NCI-H2196 (cell line): ENCODE measurements around the gene MYO10.
"Not testable (repeated sequence)": the region's sequence is repeated elsewhere in the genome, so short reads cannot be mapped to it uniquely, and the experiment has no call there.

Source experiments
- DNase-seq: peaks from one replicate; lab custom pipeline; 2025; ENCODE audit not compliant: unreplicated experiment; lab: John Stamatoyannopoulos, UW

MYO10 gene

GRCh38 chr5:16866273-16866672 lies 69.8 kb downstream of the MYO10 start:
- DNase-seq, result no peak

GRCh38 chr5:16865151-16865550 lies 70.9 kb downstream of the MYO10 start:
- DNase-seq, result no peak

- no peak for DNase-seq
These were observed 71.4 kb downstream of the MYO10 start for GRCh38 chr5:16864631-16865131.

GRCh38 chr5:16863469-16863946 lies 72.6 kb downstream of the MYO10 start:
- DNase-seq, result no peak

- no peak for DNase-seq
These were observed 73.3 kb downstream of the MYO10 start for GRCh38 chr5:16862777-16863176.

GRCh38 chr5:16859346-16859745 lies 76.7 kb downstream of the MYO10 start:
- DNase-seq, result no peak

GRCh38 chr5:16858151-16858550 lies 77.9 kb downstream of the MYO10 start:
- no peak for DNase-seq

GRCh38 chr5:16857635-16858034 lies 78.5 kb downstream of the MYO10 start:
- no peak for DNase-seq

GRCh38 chr5:16856531-16856930 lies 79.6 kb downstream of the MYO10 start:
- no peak for DNase-seq

GRCh38 chr5:16855898-16856297 lies 80.2 kb downstream of the MYO10 start:
- no peak for DNase-seq

- no peak for DNase-seq
These were observed 80.6 kb downstream of the MYO10 start for GRCh38 chr5:16855485-16855884.

GRCh38 chr5:16854351-16854750 lies 81.7 kb downstream of the MYO10 start:
- DNase-seq, result no peak

GRCh38 chr5:16853518-16853917 lies 82.6 kb downstream of the MYO10 start:
- no peak for DNase-seq

- DNase-seq, result no peak
These were observed 83.7 kb downstream of the MYO10 start for GRCh38 chr5:16852251-16853005.

- DNase-seq, result no peak
These were observed 86.3 kb downstream of the MYO10 start for GRCh38 chr5:16849775-16850174.

- no peak for DNase-seq
These were observed 86.9 kb downstream of the MYO10 start for GRCh38 chr5:16849181-16849580.

- DNase-seq, result no peak
These were observed 91.1 kb downstream of the MYO10 start for GRCh38 chr5:16844952-16845351.

GRCh38 chr5:16842896-16843295 lies 93.2 kb downstream of the MYO10 start:
- no peak for DNase-seq

GRCh38 chr5:16841416-16841815 lies 94.7 kb downstream of the MYO10 start:
- DNase-seq, result no peak

GRCh38 chr5:16837305-16837704 lies 98.8 kb downstream of the MYO10 start:
- DNase-seq, result no peak

GRCh38 chr5:16834029-16834428 lies 102.1 kb downstream of the MYO10 start:
- no peak for DNase-seq

GRCh38 chr5:16831326-16831725 lies 104.8 kb downstream of the MYO10 start:
- not testable (repeated sequence) for DNase-seq

- no peak for DNase-seq
These were observed 108.3 kb downstream of the MYO10 start for GRCh38 chr5:16827755-16828154.
